T-helper 9 cell (primary cell): ENCODE measurements around the gene PLXNC1.

Experiments
- DNase-seq: peaks from one replicate; pipeline ENCODE4 v3.0.0-alpha.2; 2020

The PLXNC1 gene

GRCh38 chr12:94182986-94183707 lies 34.8 kb downstream of the PLXNC1 start:
- DNase-seq = no peak

DNA sequence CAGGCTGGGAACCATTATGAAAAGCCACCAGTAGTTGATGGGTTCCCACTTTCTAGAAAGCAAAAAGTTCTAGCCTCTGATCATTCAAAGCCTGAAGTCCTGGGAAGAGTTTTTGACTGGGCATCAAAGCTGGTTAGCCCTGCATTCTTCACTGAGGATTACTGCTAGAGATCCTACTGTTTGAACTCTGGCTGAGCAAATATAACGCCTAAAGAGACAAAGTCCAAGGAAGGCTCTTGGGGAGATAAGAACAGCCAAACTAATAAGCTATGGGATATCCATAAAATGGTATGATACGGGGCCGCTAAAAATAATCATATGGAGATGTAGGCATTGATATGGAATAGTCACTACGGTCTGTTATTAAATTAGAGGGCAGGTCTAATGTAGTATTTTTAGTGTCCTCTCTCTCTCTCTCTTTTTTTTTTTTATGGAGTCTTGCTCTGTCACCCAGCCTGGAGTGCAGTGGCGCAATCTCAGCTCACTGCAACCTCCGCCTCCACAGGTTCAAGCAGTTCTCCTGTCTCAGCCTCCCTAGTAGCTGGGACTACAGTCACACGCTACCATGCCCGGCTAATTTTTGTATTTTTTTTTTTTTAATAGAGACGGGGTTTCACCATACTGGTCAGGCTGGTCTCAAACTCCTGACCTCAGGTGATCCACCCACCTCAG lies 35.5 kb downstream of the PLXNC1 start:
- no peak for DNase-seq

DNA sequence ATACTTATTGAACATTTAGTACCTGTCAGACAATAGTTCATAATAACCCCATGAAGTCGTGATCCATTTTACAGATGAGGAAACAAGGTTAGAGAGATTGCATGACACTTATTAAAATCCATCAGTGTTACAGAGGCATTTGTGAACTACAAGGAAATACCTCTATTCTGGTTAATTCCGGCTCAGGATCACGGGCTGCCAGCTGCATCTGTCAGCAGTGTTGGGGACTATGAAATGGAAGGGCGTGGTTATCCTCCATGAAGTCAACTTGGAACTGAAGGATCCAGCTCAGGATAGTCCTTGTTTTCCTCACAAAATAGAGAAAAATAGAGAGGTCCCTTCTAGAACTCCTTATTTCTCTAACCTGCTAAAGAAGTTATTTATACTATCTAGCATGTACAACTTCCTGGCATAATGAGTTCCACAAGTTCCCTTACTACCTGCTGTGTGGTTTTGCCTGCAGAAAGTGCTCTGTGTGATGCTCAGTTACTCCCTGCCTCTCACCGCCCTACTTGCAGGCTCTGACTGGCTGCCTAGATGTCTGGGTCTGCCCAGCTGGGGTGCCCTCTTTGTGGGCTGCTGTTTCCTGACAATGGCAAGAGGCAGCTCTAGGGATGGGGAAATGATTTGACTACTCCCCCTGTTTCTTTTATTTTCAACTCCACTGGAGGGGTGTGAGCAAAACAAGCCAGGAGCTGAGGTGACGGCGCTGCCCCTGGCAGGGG lies 36.8 kb downstream of the PLXNC1 start:
- DNase-seq = no peak

GRCh38 chr12:94185801-94186200 lies 37.4 kb downstream of the PLXNC1 start:
- DNase-seq = no peak

DNA sequence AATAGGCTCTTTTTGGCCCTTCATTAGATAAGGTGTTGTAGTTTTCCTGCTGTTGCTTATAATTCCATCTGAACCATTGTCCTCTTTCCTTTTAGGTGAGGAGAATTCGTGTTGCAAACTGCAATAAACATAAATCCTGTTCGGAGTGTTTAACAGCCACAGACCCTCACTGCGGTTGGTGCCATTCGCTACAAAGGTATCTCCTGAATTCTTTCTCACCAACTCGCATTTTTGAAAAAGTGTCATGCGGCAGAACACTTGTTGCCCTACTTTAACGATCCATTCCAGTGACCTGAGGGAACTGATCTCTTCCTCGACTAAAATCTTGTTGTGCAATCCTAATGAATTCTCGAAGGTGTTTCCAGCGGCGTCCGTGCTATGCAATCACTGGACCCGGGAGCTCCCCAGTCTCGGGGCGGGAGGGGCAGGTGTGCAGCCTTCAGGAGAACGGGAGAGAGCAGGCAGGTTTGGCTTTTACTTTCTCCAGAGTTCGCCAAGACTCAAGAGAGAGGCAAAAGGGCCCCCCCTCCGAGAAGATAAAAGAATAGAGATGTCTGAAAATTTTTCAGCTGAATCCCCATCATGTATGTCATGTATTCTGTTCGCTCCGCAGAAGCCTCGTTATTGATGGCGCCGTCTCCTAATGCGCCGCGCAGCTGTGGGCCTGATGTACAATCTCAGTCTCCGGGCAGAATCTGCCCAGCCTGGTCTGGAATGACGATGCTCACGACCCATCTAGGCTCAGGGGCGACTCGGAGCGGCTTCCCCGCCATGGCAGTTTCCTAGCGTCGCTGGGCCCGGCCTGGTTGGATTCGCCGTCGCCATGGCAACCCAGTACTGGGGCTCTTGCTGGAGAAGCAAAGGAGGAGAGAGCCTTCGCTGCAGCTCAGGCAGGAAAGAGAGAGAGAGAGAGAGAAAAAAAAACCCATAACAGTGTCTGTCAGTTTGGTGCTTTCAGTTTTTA lies 38.2 kb downstream of the PLXNC1 start:
- no peak for DNase-seq

DNA sequence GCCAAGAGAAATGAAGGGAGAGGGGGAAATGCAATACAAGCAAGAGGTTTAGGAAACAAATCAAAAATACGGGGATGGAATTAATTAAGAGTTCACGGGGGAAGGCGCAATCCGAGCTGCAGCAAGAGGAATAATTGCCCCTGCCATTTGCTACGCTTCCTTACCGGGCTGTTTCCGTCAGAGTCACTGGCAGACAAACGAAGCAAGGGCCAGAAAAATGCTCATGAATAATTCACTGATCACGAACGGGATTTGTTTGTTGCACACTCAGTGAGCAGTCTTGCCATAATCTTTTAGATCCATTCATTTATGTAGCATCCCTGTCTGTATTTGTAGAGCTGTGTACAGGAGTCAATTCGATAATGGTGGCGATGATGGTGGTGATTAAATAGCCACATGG lies 39.0 kb downstream of the PLXNC1 start:
- no peak for DNase-seq

DNA sequence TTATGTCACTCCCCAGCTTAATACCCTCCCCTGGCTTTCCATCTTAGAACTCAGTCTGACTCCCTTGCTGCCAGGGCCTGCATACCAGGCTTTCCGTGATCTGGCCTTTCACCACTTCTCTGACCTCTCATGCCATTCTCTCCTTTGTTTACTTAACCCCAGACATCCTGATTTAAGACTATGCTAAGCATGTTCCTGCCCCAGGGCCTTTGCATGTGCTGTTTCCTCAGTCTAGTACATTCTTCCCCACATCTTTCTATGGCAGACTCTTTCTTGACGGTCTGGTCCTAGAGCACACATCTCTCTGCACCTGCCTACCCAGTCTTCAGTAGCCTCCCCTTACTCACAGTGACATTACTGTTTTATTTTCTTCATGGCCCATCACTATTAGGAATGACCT lies 42.2 kb downstream of the PLXNC1 start:
- no peak for DNase-seq

DNA sequence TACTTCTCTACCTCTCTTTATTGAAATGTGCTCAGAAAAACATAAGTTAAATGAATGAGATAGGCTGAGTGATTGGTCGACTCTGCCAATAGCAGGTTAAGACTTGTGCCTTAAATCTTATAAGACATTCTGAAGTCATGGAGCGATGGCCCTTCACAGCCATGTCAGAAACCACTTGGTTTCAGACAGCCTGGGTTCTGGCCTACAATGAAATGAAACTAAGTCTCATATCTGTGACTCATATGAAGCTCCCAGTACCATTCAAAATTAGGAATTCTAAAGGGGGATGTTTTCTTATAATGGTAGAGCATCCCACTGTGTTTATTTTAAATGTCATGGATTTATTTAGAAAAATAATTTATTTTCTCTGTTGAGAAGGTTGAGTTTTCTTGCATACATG lies 42.6 kb downstream of the PLXNC1 start:
- no peak for DNase-seq

DNA sequence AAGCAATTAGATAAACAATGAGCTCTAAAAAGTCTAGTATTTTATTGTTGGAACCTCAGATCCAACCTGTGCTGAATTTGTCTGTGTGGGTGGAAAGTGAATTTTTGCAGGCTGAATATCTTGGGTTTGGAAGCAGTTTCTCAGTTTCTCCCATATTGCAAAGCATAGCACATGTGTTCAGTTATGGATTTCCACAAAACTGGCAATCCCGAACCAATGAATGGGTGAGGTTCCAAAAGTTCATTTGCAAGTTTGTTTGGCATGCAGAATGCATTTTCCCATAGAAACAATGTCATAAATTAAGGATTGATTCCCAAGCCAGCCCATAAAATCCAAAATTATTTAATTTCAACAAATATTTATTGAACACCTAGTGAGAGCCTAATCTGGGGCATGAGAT lies 43.4 kb downstream of the PLXNC1 start:
- no peak for DNase-seq

- no peak for DNase-seq
Observed at GRCh38 chr12:94192506-94192905, 44.1 kb downstream of the PLXNC1 start.

DNA sequence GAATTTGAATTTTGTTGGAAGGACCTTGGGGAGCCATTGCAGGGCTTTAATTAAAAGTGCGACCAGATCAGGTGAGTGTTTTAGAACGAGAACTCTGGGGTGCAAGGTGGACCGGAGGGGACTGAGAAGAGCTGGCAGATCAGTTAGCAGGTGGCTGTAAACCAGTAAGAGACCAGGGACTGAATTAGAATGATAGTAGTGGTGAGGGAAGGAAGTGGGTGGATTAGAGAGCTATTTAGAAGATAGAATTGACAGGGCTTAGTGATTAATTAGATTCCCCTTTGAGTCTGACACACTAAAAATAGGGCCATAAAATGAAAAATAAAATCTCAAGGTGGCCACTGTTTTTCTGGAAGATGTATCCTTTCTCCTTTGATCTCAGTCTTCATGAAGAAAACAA lies 44.8 kb downstream of the PLXNC1 start:
- DNase-seq = no peak

DNA sequence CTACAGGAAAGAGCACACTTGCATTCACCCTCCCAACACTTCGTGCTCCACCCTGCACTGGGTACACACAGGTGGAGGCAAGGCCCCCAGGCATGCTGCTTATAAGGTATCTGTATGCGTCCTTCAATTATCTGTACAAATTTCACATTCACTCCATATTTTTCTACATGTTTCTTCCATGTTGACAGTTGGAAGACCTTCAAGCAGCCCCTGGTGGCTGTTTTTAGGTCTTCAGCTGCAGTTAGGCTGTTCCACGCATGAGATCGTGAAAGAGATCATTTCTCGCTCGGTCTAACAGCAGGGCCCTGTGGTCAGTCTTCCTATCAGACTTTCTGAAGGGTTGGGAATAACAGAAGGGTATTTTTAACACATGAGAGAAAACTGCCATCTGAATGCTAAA lies 47.1 kb downstream of the PLXNC1 start:
- no peak for DNase-seq

GRCh38 chr12:94198469-94198868 lies 50.1 kb downstream of the PLXNC1 start:
- no peak for DNase-seq

- DNase-seq = no peak
Observed at GRCh38 chr12:94198872-94199271, 50.5 kb downstream of the PLXNC1 start.

GRCh38 chr12:94200069-94200468 lies 51.7 kb downstream of the PLXNC1 start:
- no peak for DNase-seq

- DNase-seq = no peak
Observed at GRCh38 chr12:94200695-94201094, 52.3 kb downstream of the PLXNC1 start.

DNA sequence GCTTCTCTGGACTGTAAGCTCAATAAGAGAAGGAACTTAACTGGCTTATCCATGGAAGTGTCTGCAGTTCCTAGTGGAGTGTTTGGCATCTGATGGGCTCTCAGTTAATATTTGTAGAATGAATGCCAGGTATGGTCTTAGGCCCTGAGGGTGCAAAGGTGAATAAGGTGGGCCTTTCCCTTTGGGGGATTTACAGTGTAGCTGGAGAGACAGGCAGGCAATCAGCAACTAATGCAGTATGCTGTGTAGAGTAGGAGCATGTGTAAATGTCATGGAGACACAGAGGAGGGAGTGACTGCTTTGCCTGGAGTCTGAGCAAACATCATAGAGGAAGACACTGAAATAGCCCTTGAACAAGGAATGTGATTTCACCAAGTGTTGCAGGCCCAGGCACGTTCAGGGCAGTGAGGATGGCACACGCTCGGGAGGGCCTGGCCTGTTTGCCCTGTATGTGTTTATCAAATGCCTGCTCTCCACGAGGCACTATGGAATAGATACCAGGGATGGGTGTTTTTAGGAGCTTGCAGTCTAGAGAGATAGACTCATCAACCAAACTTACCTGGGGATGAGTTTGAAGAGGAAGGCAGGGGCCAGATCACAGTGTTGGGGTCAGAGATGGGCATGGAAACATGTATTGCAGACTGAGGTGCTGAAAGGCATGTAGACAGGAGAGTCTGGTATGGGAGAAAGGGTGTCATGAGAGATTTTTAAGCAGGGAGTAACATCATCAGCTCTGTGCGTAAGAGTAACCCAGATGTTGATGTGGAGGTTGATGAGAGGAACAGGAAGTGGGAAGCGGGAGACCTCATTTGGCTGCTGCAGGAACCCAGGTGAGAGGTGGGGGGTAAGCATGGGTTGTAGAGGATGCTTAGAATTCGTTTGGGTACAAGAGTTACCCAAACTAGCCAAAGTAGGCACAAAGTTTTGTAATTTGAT lies 54.1 kb downstream of the PLXNC1 start:
- DNase-seq = no peak

DNA sequence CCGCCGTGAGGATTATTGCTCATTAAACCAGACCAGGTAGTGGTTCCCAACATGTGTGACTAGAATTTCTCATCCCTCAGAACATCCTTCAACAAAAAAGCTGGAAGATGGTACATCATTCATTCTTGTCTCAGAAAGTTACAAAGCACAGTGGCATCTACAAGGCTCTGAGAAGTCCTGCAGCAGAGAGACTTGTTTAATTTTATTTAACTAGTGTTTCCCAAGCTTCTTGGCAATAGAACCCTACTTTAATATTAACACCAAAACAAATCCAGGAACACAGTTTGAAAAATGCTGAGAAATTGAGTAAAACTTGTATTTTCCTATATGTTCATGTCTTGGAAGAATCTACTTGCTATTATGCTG lies 54.8 kb downstream of the PLXNC1 start:
- DNase-seq = no peak

DNA sequence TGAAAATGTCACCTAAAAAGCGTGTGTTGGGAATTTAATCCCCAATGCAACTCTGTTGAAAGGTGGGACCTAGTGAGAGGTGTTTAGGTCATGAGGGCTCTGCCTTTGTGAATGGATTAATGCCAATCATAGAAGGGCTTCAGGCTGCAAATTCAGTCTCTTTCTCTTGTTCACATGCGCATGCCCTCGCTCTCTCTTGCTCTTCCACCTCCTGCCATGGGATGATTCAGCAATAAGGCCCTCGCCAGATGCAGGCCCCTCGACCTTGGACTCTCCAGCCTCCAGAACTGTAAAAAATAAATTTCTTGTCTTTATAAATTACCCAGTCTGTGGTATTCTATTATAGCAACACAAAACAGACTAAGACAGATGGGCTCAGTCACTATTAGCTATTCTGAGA lies 55.4 kb downstream of the PLXNC1 start:
- no peak for DNase-seq

DNA sequence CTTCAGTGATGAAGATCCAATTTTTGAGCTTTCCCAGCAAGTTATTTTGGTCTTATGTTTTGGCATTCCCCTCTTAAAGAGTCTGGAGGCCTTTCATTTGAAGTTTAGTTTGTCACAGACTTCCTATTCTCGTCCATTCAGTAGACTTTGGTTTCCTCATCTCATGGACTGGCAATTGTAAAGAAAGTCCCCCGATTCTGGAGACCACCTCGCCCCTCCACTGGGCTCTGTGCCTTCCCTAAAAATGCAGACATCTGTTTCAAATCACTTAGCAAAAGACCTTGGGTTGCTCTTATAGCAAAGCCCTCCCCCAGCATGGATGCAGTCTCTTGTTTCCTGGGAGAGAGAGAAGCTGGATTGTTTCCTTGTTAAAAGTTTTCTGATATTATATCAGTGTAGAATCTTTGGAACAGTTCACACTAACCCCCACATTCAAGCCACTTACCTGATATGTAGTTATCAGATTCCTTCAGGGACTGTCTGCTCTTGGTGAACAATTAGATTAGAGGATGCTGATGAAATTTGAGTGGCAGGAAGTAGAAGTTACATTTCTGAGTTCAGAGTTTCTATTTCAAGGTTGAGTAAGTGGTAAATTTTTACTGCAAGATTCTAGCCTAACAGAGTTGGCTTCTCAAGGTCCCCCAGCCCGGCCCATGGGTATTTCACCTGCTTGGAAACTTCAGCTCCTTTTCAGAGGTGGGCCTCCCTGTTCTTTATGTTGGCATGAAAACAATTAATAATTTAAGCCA lies 56.3 kb downstream of the PLXNC1 start:
- no peak for DNase-seq

DNA sequence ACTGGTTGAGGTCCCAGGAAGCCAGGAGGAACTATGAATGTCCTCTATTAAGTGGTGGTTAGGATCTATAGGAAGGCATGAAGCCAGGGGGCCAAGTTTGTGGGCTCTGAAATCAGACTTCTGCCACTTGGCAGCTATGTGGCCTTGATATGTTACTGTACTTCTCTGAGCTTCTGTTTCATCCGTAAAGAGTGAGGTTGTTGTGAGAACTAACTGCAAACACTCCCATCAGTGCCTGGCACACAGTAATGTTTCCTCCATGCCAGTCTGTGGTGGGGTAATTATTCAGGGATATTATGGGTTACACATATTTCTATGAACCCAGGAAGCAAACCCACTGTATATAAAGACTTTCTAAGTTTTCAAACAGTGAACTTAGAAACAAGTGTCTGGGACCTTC lies 57.4 kb downstream of the PLXNC1 start:
- no peak for DNase-seq
